ENCODE results near the gene HAUS3. TPM values are rescaled to one million over a fixed set of nuclear protein-coding genes. Genes with fewer than 3 reads are reported as not detected.

HAUS3 gene
- total RNA-seq, 4 donors from 2014 or later, result 16.3 to 22.0 (median 17.3) TPM

DNA sequence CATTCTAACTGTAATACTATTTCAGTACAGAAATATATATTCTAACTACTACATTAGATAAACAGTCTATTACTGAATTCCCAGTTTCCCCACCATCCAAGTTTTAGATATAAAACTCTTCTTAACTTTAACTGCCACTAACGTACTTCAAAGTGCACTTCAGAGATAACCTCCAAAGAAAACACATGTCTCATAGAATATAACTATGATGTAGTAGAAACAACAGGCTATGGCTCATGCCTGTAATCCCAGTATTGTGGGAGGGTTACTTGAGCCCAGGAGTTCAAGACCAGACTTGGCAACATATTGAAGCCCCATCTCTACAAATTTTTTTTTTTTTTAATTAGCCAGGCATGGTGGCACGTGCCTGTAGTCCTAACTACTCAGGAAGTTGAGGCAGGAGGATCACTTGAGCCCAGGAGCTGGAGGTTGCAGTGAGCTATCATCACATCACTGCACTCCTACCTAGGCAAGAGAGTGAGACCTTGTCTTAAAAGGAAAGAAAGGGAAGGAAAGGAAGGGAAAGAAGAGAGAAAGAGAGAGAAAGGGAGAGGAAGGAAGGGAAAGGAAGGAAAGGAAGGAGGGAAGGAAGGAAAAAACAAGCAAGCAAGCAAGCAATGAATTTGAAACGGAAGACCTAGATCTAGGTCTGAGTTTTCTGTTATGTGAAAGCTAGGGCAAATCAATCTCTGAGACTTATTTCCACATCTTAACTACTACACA is 4.8 kb downstream of the HAUS3 start:
- TF ChIP-seq, protein P1, sequence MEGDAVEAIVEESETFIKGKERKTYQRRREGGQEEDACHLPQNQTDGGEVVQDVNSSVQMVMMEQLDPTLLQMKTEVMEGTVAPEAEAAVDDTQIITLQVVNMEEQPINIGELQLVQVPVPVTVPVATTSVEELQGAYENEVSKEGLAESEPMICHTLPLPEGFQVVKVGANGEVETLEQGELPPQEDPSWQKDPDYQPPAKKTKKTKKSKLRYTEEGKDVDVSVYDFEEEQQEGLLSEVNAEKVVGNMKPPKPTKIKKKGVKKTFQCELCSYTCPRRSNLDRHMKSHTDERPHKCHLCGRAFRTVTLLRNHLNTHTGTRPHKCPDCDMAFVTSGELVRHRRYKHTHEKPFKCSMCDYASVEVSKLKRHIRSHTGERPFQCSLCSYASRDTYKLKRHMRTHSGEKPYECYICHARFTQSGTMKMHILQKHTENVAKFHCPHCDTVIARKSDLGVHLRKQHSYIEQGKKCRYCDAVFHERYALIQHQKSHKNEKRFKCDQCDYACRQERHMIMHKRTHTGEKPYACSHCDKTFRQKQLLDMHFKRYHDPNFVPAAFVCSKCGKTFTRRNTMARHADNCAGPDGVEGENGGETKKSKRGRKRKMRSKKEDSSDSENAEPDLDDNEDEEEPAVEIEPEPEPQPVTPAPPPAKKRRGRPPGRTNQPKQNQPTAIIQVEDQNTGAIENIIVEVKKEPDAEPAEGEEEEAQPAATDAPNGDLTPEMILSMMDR (IDR thresholded peaks at IDR 0.05; ENCODE audit: low read depth), result no peak

DNA sequence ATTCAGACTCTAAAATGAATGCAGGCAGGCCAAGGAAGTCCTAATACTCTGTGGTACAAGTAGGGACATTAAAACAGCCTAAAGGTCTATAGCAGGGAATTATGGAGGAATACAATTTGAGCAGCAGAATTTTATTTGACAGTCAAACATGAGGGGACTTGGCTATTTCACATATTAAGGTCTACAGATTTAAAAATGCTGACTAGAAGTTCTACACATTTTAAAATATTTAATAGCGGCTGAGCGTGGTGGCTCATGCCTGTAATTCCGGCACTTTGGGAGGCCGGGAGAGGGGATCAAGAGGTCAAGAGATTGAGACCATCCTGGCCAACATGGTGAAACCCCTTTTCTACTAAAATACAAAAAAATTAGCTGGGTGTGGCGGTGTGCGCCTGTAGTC is 10.8 kb downstream of the HAUS3 start:
- TF ChIP-seq, protein P1 (IDR thresholded peaks at IDR 0.05; ENCODE audit: low read depth), result no peak

DNA sequence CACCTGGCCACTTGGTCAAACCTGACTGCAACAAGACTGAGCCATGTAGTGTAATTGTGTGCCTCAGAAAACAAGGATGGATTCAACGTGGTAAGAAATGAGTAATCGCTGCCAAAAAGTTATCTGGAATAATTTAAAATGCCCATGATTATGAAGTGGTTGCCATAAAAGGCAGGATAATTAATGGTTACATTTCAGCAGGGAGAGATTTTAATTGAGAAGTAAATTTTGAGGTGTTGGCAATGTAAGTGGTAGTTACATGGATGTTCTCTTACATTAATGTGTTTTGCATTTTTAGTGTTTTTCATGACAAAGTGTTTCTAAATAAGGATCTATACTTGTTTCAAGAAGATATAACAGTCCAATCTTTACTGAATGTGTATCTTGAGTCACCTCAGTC is 15.7 kb downstream of the HAUS3 start:
- TF ChIP-seq, protein P1 (IDR thresholded peaks at IDR 0.05; ENCODE audit: low read depth), result no peak

DNA sequence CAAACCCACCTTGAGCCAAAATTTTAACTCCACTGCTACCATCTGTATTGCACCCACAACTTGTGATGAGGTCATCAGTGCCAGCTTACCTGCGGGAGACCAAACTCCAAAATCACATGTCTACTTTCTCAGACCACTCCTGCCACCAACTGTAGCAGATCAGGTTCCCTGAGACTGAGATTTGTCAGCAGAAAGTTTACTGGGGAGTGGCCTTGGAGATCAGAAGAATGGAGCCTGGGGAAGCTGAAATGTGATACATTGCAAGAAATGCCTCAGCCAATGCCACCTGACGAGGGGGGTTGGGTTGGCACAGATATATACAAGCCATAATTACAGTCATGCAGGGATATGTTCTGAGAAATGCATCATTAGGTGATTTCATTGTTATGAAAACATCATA is 19.1 kb downstream of the HAUS3 start:
- TF ChIP-seq, protein P1 (IDR thresholded peaks at IDR 0.05; ENCODE audit: low read depth), result no peak

DNA sequence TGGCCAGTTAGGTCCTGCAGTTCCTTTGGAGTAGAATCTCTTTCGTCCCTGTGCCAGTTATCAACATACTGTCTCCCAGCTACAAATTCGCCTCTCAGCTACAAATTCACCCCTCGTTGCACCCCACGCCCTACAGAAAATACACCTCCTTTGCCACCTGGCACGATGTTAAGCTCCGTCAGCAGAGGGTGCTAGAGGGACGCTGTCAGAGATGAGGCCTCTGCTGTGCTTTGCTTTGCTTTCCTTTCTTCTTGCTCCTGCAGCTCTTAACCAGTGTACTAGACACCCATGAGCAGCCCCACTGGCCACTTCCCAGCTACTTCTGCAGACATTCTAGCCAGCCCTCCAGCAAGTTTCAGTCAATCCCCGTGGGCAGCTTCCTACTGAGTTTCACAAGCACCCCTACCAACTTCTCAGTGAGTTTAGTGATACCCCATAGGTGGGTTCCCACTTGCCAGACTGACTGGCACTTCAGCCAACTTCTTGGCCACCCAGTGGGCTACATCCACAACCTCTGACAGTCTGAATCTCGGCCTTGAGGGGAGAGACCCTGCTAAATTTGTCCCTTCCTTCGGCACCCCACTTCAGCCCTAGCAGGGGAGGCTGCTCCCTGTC is 21.8 kb downstream of the HAUS3 start:
- TF ChIP-seq, protein P1 (IDR thresholded peaks at IDR 0.05; ENCODE audit: low read depth), result no peak

DNA sequence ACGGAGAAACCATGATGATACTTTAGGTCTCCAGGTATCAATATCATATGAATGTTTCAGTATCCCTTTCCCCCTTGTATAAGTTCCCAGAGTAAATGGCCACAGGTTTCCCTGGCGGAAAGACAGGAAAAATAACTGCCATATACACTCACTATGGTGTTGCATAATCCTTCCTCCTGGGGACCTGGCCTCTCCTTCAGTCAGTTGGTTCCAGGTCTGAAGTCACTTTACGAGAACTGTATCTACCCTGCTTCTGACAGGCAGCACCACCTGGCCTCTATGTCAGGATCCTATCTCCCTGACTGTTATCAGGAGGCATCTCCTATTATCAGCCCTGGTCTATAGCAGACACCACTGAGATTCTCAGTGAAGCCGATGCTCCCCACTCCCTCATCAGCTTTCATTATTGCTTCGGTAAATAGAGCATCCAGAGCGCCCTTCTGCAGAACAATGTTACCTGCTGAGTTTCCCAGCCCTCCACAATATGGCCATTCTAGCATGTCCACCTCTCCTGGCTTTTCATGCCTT is 22.6 kb downstream of the HAUS3 start:
- TF ChIP-seq, protein P1 (IDR thresholded peaks at IDR 0.05; ENCODE audit: low read depth), result no peak

DNA sequence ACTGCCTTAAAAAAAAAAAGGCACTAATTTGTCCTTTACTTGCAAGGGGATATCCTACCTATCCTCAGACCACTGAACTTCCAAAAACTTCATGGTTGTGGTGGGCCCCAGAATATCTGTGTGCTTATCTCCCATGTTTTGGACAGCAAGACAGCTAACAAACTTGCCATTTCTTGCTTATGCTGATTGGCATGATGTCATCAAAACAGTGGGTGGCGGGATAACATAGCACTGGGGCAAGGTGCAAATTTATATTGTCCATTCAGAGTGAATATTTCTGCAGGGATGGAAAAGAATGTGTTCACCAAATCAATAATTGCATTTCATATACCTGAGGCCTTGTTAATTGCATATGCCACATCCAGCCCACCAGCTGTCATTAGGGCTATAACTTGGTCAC is 23.5 kb downstream of the HAUS3 start:
- TF ChIP-seq, protein P1 (IDR thresholded peaks at IDR 0.05; ENCODE audit: low read depth), result no peak
